GM08714 (cell line): ENCODE measurements around the gene ZNF197.
A peak's percentile ranks its signal among the peaks of the same experiment; 100 is the strongest.
"Not testable (repeated sequence)": the region's sequence is repeated elsewhere in the genome, so short reads cannot be mapped to it uniquely, and the experiment has no call there.

Experiments
- H3K4me3 ChIP-seq: fragments of 200-500 bp; sonication (Bioruptor generic); 2 replicates; pipeline ENCODE4 v1.5.1; 2014; ENCODE audit warnings: mild to moderate bottlenecking, low read length, inconsistent platforms
- ZNF274 ChIP-seq: IDR thresholded peaks from 2 replicates; pipeline ENCODE4 v1.6.1; 2012; ENCODE audit warnings: mild to moderate bottlenecking, low read depth, low read length

The ZNF197 gene

GRCh38 chr3:44643024-44643423, 18.2 kb downstream of the ZNF197 start:
- H3K4me3 ChIP-seq = no peak overlapping the region
- TF ChIP-seq ZNF274 = no peak

- H3K4me3 ChIP-seq = no peak overlapping the region
- TF ChIP-seq ZNF274 = no peak
These were observed 22.9 kb downstream of the ZNF197 start for GRCh38 chr3:44647771-44648170.

- no peak for TF ChIP-seq ZNF274
- H3K4me3 ChIP-seq = peak within 1 kb of the TSS; percentile 90
These were observed 23.9 kb downstream of the ZNF197 start, which contains the start of gene ZNF35 for GRCh38 chr3:44648564-44649229. TSS of gene ZNF35 (plus strand) at chr3:44648732. CDS start at chr3:44651068, 2,336 bp downstream.

- no peak overlapping the region; the same call in 1 of the 2 replicates for H3K4me3 ChIP-seq
- no peak for TF ChIP-seq ZNF274
These were observed 24.9 kb downstream of the ZNF197 start for GRCh38 chr3:44649709-44650108.

GRCh38 chr3:44654039-44654438, 29.2 kb downstream of the ZNF197 start:
- no peak for TF ChIP-seq ZNF274
- H3K4me3 ChIP-seq = no peak overlapping the region

GRCh38 chr3:44659015-44659414, 34.2 kb downstream of the ZNF197 start:
- H3K4me3 ChIP-seq = no peak overlapping the region
- no peak for TF ChIP-seq ZNF274

GRCh38 chr3:44659434-44659833, 34.6 kb downstream of the ZNF197 start:
- peak; percentile 57; the same call in 1 of the 2 replicates for TF ChIP-seq ZNF274
- H3K4me3 ChIP-seq = no peak overlapping the region

- no peak overlapping the region for H3K4me3 ChIP-seq
- no peak for TF ChIP-seq ZNF274
These were observed 36.4 kb downstream of the ZNF197 start for GRCh38 chr3:44661189-44661588.

- H3K4me3 ChIP-seq = no peak overlapping the region
- no peak for TF ChIP-seq ZNF274
These were observed 40.3 kb downstream of the ZNF197 start for GRCh38 chr3:44665173-44665572.

GRCh38 chr3:44666346-44666745, 41.5 kb downstream of the ZNF197 start:
- no peak overlapping the region for H3K4me3 ChIP-seq
- TF ChIP-seq ZNF274 = no peak

GRCh38 chr3:44669760-44670159, 44.9 kb downstream of the ZNF197 start:
- no peak overlapping the region for H3K4me3 ChIP-seq
- TF ChIP-seq ZNF274 = no peak

- H3K4me3 ChIP-seq = not testable (repeated sequence)
These were observed 48.6 kb downstream of the ZNF197 start for GRCh38 chr3:44673466-44673865.

GRCh38 chr3:44674211-44674610, 49.4 kb downstream of the ZNF197 start:
- no peak overlapping the region for H3K4me3 ChIP-seq
- no peak for TF ChIP-seq ZNF274

GRCh38 chr3:44678480-44679116, 53.8 kb downstream of the ZNF197 start:
- H3K4me3 ChIP-seq = no peak overlapping the region
- no peak for TF ChIP-seq ZNF274

GRCh38 chr3:44680921-44681455, 56.2 kb downstream of the ZNF197 start:
- no peak for TF ChIP-seq ZNF274

More at GRCh38 chr3:44680921-44681455, 56.2 kb downstream of the ZNF197 start:
- H3K4me3 ChIP-seq = no peak overlapping the region
